Hepatocyte (in vitro differentiated cells): ENCODE results near the gene BACH2.

Experiments used
- EZH2 ChIP-seq: fragments of 200-600 bp; sonication (generic); IDR thresholded peaks from 2 replicates; pipeline ENCODE4 v1.6.1; 2016; ENCODE audit warnings: antibody characterized with exemption, mild to moderate bottlenecking, borderline replicate concordance
- TF ChIP-seq, protein P1 (sequence below): fragments of 200-600 bp; sonication (generic); IDR thresholded peaks from 2 replicates; pipeline ENCODE4 v1.5.1; 2016; ENCODE audit warnings: antibody characterized with exemption, mild to moderate bottlenecking; ENCODE audit not compliant: poor library complexity

DNA sequence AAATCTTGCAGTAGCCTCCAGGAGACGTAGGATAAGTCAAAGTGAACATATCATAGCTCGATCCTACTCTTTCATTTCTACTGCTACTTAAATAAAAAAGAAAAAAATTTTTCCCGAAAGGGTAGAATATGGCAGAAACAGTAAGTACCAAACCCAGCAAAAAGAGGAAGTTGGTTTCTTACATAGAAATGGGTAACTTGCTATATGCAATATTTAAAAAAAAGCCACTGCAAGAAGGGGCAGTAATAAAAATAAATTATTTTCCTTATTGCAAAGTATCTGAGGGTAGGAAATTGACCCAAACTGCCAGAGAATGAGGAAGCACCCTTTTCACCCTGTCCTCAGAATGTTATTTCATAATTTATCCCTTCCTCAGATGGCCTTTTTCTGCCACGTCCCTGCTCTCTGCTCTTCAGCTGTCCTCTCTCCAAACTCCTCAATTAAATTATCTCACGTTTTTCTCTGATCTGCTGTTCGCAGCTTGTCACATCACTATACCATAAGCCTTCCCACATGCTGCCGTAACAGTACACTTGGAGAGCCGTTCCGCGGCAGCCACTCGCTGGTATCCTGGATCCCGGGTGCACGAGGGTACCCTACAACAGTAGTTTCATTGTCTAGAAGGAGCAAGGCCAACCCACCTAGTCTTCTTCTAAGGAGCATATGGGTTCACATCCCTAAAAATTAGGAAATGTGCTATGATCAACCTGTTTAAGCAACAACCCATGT lies 149.6 kb downstream of the BACH2 start:
- TF ChIP-seq, protein P1, sequence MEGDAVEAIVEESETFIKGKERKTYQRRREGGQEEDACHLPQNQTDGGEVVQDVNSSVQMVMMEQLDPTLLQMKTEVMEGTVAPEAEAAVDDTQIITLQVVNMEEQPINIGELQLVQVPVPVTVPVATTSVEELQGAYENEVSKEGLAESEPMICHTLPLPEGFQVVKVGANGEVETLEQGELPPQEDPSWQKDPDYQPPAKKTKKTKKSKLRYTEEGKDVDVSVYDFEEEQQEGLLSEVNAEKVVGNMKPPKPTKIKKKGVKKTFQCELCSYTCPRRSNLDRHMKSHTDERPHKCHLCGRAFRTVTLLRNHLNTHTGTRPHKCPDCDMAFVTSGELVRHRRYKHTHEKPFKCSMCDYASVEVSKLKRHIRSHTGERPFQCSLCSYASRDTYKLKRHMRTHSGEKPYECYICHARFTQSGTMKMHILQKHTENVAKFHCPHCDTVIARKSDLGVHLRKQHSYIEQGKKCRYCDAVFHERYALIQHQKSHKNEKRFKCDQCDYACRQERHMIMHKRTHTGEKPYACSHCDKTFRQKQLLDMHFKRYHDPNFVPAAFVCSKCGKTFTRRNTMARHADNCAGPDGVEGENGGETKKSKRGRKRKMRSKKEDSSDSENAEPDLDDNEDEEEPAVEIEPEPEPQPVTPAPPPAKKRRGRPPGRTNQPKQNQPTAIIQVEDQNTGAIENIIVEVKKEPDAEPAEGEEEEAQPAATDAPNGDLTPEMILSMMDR, result no peak
- no peak for TF ChIP-seq EZH2
